CD14-positive monocyte (primary cell): ENCODE measurements around the gene P2RX5. TPM values are rescaled to one million over a fixed set of nuclear protein-coding genes. Genes with fewer than 3 reads are reported as not detected.

Experiments used
- DNase-seq, 3 donors: peaks; one replicate each; pipeline ENCODE4 v3.0.0-alpha.2; 2011 to 2022
- H2AFZ ChIP-seq: 2 replicates; pipeline ENCODE4 v1.6.0; 2012; ENCODE audit warnings: mild to moderate bottlenecking, low read depth, low read length, inconsistent platforms; ENCODE audit not compliant: insufficient read depth, poor library complexity, severe bottlenecking
- H3K27ac ChIP-seq, 2 donors: 1 replicate in 1 of 2; 2 replicates in 1 of 2; pipeline ENCODE4 v1.5.1; 2012 to 2013; ENCODE audit warnings: low read length in 2 of 2, control low read depth in 1 of 2, inconsistent platforms in 1 of 2, low read depth in 1 of 2, mild to moderate bottlenecking in 1 of 2
- H3K27me3 ChIP-seq, 2 donors: one replicate each; pipeline versions ENCODE4 v1.6.0 to v1.6.1; 2011 to 2013; ENCODE audit warnings: low read length in 2 of 2; ENCODE audit not compliant: control insufficient read depth in 2 of 2, insufficient read depth in 2 of 2
- H3K36me3 ChIP-seq, 2 donors: replicated peaks in 1 of 2; 1 replicate in 1 of 2; 2 replicates in 1 of 2; pipeline versions ENCODE4 v1.5.1 to v1.6.1; 2012 to 2013; ENCODE audit warnings: low read length in 2 of 2, control low read depth in 1 of 2, inconsistent platforms in 1 of 2, mild to moderate bottlenecking in 1 of 2; ENCODE audit not compliant: insufficient read depth in 2 of 2, control insufficient read depth in 1 of 2
- H3K4me1 ChIP-seq, 2 donors: 1 replicate in 1 of 2; 2 replicates in 1 of 2; pipeline versions ENCODE4 v1.5.1 to v1.6.1; 2012 to 2013; ENCODE audit warnings: low read length in 2 of 2, control low read depth in 1 of 2, inconsistent platforms in 1 of 2, mild to moderate bottlenecking in 1 of 2, moderate library complexity in 1 of 2; ENCODE audit not compliant: insufficient read depth in 2 of 2, control insufficient read depth in 1 of 2
- H3K4me2 ChIP-seq: replicated peaks from 2 replicates; pipeline ENCODE3; 2012; ENCODE audit warnings: low read length, moderate library complexity, mild to moderate bottlenecking; ENCODE audit not compliant: poor library complexity, severe bottlenecking; ENCODE audit errors: extremely low read depth
- H3K4me3 ChIP-seq, 3 experiments: fragments of 200-600 bp in 1 of 3; sonication (generic) in 1 of 3; replicated peaks in 1 of 3; 1 replicate in 2 of 3; 2 replicates in 1 of 3; pipeline ENCODE4 v1.5.1; 2011 to 2013; ENCODE audit warnings: low read length in 3 of 3, mild to moderate bottlenecking in 3 of 3, control low read depth in 2 of 3, low read depth in 2 of 3, inconsistent platforms in 1 of 3, moderate library complexity in 1 of 3
- H3K79me2 ChIP-seq: 2 replicates; pipeline ENCODE4 v1.6.0; 2012; ENCODE audit warnings: mild to moderate bottlenecking, control low read depth, inconsistent platforms, low read length, moderate library complexity; ENCODE audit not compliant: insufficient read depth
- H3K9ac ChIP-seq: 2 replicates; pipeline ENCODE4 v1.6.0; 2017; ENCODE audit warnings: low read length, mild to moderate bottlenecking; ENCODE audit not compliant: insufficient read depth, poor library complexity, severe bottlenecking
- H3K9me3 ChIP-seq, 2 donors: replicated peaks in 1 of 2; 1 replicate in 1 of 2; 2 replicates in 1 of 2; pipeline versions ENCODE4 v1.5.1 to v1.6.1; 2012 to 2013; ENCODE audit warnings: low read length in 2 of 2, control low read depth in 1 of 2; ENCODE audit not compliant: control insufficient read depth in 1 of 2, insufficient read depth in 1 of 2
- H4K20me1 ChIP-seq: 2 replicates; pipeline ENCODE4 v1.6.0; 2012; ENCODE audit warnings: mild to moderate bottlenecking, low read length, control low read depth, moderate library complexity; ENCODE audit not compliant: insufficient read depth
- H3K27ac Mint-ChIP-seq, 7 donors: one replicate each; pipeline ENCODE4 v1.8.0; 2020; ENCODE audit warnings: mild to moderate bottlenecking in 7 of 7, mixed read lengths in 7 of 7, moderate library complexity in 6 of 7, inconsistent platforms in 2 of 7
- H3K27me3 Mint-ChIP-seq, 3 donors: one replicate each; pipeline ENCODE4 v1.8.0; 2021 to 2022; ENCODE audit warnings: low read depth in 3 of 3, mild to moderate bottlenecking in 3 of 3, mixed read lengths in 3 of 3, moderate library complexity in 3 of 3, inconsistent platforms in 1 of 3
- H3K36me3 Mint-ChIP-seq, 2 donors: one replicate each; pipeline ENCODE4 v1.8.0; 2020; ENCODE audit warnings: mixed read lengths in 2 of 2, inconsistent platforms in 1 of 2, mild to moderate bottlenecking in 1 of 2
- H3K4me1 Mint-ChIP-seq: one replicate; pipeline ENCODE4 v1.8.0; 2020; ENCODE audit warnings: mild to moderate bottlenecking, mixed read lengths
- H3K4me3 Mint-ChIP-seq, 2 donors: one replicate each; pipeline ENCODE4 v1.8.0; 2020; ENCODE audit warnings: mild to moderate bottlenecking in 2 of 2, mixed read lengths in 2 of 2, moderate library complexity in 1 of 2
- H3K9me3 Mint-ChIP-seq, 7 donors: one replicate each; pipeline ENCODE4 v1.8.0; 2020 to 2022; ENCODE audit warnings: mixed read lengths in 7 of 7, mild to moderate bottlenecking in 6 of 7, moderate library complexity in 6 of 7, inconsistent platforms in 2 of 7
- CTCF ChIP-seq: fragments of 200-600 bp; IDR thresholded peaks from one replicate; pipeline ENCODE4 v1.8.0; 2022; ENCODE audit warnings: antibody characterized with exemption, mild to moderate bottlenecking
- WGBS: methylation state at CpG from one replicate; pipeline ENCODE4 v1.1.5; 2013; ENCODE audit warnings: missing lambda C conversion rate; ENCODE audit not compliant: insufficient coverage; 5-methylcytosine and 5-hydroxymethylcytosine counted together
- intact Hi-C, 2 donors: fragments of 100-400 bp; cut with micrococcal nuclease; formaldehyde crosslinking; loops; one replicate each; pipeline versions ENCODE4 v1.15.0 to v1.15.1; 2023
- polyA plus RNA-seq, 3 donors: library from polyadenylated mRNA; depleted of rRNA in 1 of 3; unstranded in 2 of 3; stranded (reverse) in 1 of 3; fragments of 300-500 nt in 2 of 3; fragments of >200 nt in 1 of 3; fragmentation: Illumina TruSeq in 2 of 3; gene quantifications; 1 replicate in 2 of 3; 2 replicates in 1 of 3; pipeline ENCODE4 v1.2.3, GENCODE V29; 2012 to 2021

The P2RX5 gene
- polyA plus RNA-seq, 3 donors: 0.64 to 8.8 (median 3.4) TPM

GRCh38 chr17:3665834-3666233 is 30.1 kb downstream of the P2RX5 start:
- Mint-ChIP-seq H3K4me1 (peaks cover 18% of the 10 kb centered on the region), H3K27ac (peak overlapping the region in 1 of 7 donors; percentile 57), H3K36me3 (peaks cover 12 to 29% of the 10 kb centered on the region in 2 donors), H3K4me3 (no peak overlapping the region), H3K27me3 (peaks cover 0 to 4% (median 0%) of the 10 kb centered on the region in 3 donors), H3K9me3 (no peaks in the 10 kb centered on the region)
- Histone ChIP-seq H3K4me2 (no peak overlapping the region), H3K27me3 (no peaks in the 10 kb centered on the region), H3K9me3 (no peaks in the 10 kb centered on the region), H3K4me3 (no peak overlapping the region), H4K20me1 (peaks cover 20% of the 10 kb centered on the region), H3K79me2 (peaks cover 21% of the 10 kb centered on the region), H3K27ac (no peak overlapping the region), H3K4me1 (peaks cover 16 to 23% of the 10 kb centered on the region in 2 donors), H2AFZ (no peak overlapping the region), H3K36me3 (peaks cover 14 to 28% of the 10 kb centered on the region in 2 donors), H3K9ac (no peak overlapping the region)
- TF ChIP-seq CTCF: no peak
- DNase-seq: no peak
- WGBS: 90% methylated on average over 3 of the region's 5 CpGs
- intact Hi-C loops: no loop called here

GRCh38 chr17:3663102-3664011 is 32.6 kb downstream of the P2RX5 start:
- H3K36me3 ChIP-seq: peaks cover 27 to 40% of the 10 kb centered on the region in 2 donors
- 93% methylated on average over 32 of the region's 33 CpGs for WGBS
- no peak for TF ChIP-seq CTCF
- H3K27me3 ChIP-seq: no peaks in the 10 kb centered on the region
- H3K79me2 ChIP-seq: no peaks in the 10 kb centered on the region
- H3K9me3 ChIP-seq: no peaks in the 10 kb centered on the region
- H3K27ac ChIP-seq: no peak overlapping the region
- intact Hi-C loops: no loop called here
- H2AFZ ChIP-seq: no peak overlapping the region
- no peak overlapping the region for H3K4me2 ChIP-seq
- Mint-ChIP-seq H3K4me1 (peaks cover 12% of the 10 kb centered on the region), H3K4me3 (no peak overlapping the region), H3K27ac (no peak overlapping the region), H3K36me3 (peaks cover 10 to 38% of the 10 kb centered on the region in 2 donors), H3K9me3 (no peaks in the 10 kb centered on the region), H3K27me3 (peaks cover 0 to 4% (median 0%) of the 10 kb centered on the region in 3 donors)
- peaks cover 8% of the 10 kb centered on the region for H4K20me1 ChIP-seq
- no peak for DNase-seq
- H3K9ac ChIP-seq: no peak overlapping the region
- H3K4me1 ChIP-seq: peaks cover 6 to 11% of the 10 kb centered on the region in 2 donors
- H3K4me3 ChIP-seq: no peak overlapping the region
